Liver (tissue), 9 donors: Measurements from ENCODE around the gene C2. TPM values are rescaled to one million over a fixed set of nuclear protein-coding genes. Genes with fewer than 3 reads are reported as not detected.

Experiments used
- DNase-seq: peaks from one replicate; pipeline ENCODE4 v3.0.0-alpha.2; 2017; ENCODE audit warnings: low spot score
- H3K27ac ChIP-seq, 2 donors: one replicate each; pipeline ENCODE4 v1.7.0; 2013; ENCODE audit warnings: inconsistent platforms in 2 of 2, low read length in 2 of 2, control low read depth in 1 of 2, low read depth in 1 of 2, mild to moderate bottlenecking in 1 of 2
- H3K27me3 ChIP-seq, 4 donors: one replicate each; pipeline versions ENCODE4 v1.6.1 to v1.7.0; 2013; ENCODE audit warnings: low read length in 3 of 4, inconsistent platforms in 1 of 4, mild to moderate bottlenecking in 1 of 4, moderate library complexity in 1 of 4; ENCODE audit not compliant: control insufficient read depth in 4 of 4, insufficient read depth in 4 of 4
- H3K36me3 ChIP-seq, 4 donors: one replicate each; pipeline versions ENCODE4 v1.6.1 to v1.7.0; 2013; ENCODE audit warnings: low read length in 3 of 4, mild to moderate bottlenecking in 3 of 4, low read depth in 1 of 4, moderate library complexity in 1 of 4; ENCODE audit not compliant: control insufficient read depth in 4 of 4, insufficient read depth in 3 of 4
- H3K4me1 ChIP-seq, 4 donors: one replicate each; pipeline versions ENCODE4 v1.6.1 to v1.7.0; 2013; ENCODE audit warnings: low read length in 3 of 4, mild to moderate bottlenecking in 3 of 4, moderate library complexity in 1 of 4; ENCODE audit not compliant: control insufficient read depth in 4 of 4, insufficient read depth in 4 of 4
- H3K4me3 ChIP-seq, 3 donors: one replicate each; pipeline versions ENCODE4 v1.6.1 to v1.7.0; 2013; ENCODE audit warnings: low read length in 3 of 3, control low read depth in 1 of 3, low read depth in 1 of 3, mild to moderate bottlenecking in 1 of 3
- H3K9ac ChIP-seq, 2 donors: one replicate each; pipeline ENCODE4 v1.7.0; 2013; ENCODE audit warnings: low read length in 2 of 2, mild to moderate bottlenecking in 2 of 2, moderate library complexity in 2 of 2, control low read depth in 1 of 2, low read depth in 1 of 2
- H3K9me3 ChIP-seq, 4 donors: one replicate each; pipeline versions ENCODE4 v1.6.1 to v1.7.0; 2013; ENCODE audit warnings: low read length in 3 of 4; ENCODE audit not compliant: control insufficient read depth in 4 of 4
- EGR1 ChIP-seq, 2 donors: IDR thresholded peaks; 2 replicates each; pipeline ENCODE4 v1.6.1; 2016 to 2018; ENCODE audit warnings: antibody characterized with exemption in 2 of 2, low read depth in 2 of 2
- FOXA1 ChIP-seq: IDR thresholded peaks from 2 replicates; pipeline ENCODE4 v1.6.1; 2016; ENCODE audit warnings: antibody characterized with exemption
- FOXA2 ChIP-seq: IDR thresholded peaks from 2 replicates; pipeline ENCODE4 v1.6.1; 2016; ENCODE audit warnings: antibody characterized with exemption
- GABPA ChIP-seq, 2 donors: IDR thresholded peaks in 1 of 2; conservative IDR thresholded peaks in 1 of 2; 2 replicates each; pipeline ENCODE4 v1.6.1; 2016; ENCODE audit warnings: antibody characterized with exemption in 2 of 2, mild to moderate bottlenecking in 1 of 2, moderate library complexity in 1 of 2
- HNF4A ChIP-seq, 2 donors: conservative IDR thresholded peaks; 2 replicates each; pipeline ENCODE4 v1.6.1; 2016; ENCODE audit warnings: antibody characterized with exemption in 2 of 2, mild to moderate bottlenecking in 2 of 2
- HNF4G ChIP-seq: IDR thresholded peaks from 2 replicates; pipeline ENCODE4 v1.6.1; 2016; ENCODE audit warnings: antibody characterized with exemption
- JUND ChIP-seq, 2 donors: IDR thresholded peaks; 2 replicates each; pipeline ENCODE4 v1.6.1; 2016; ENCODE audit warnings: antibody characterized with exemption in 2 of 2
- NR2F2 ChIP-seq: IDR thresholded peaks from 2 replicates; pipeline ENCODE4 v1.6.1; 2016; ENCODE audit warnings: antibody characterized with exemption
- RAD21 ChIP-seq, 2 donors: IDR thresholded peaks; 2 replicates each; pipeline ENCODE4 v1.6.1; 2016; ENCODE audit warnings: antibody characterized with exemption in 2 of 2, mild to moderate bottlenecking in 2 of 2
- RXRA ChIP-seq, 2 donors: IDR thresholded peaks; 2 replicates each; pipeline ENCODE4 v1.6.1; 2017 to 2018; ENCODE audit warnings: antibody characterized with exemption in 2 of 2, mild to moderate bottlenecking in 1 of 2
- SP1 ChIP-seq: IDR thresholded peaks from 2 replicates; pipeline ENCODE4 v1.6.1; 2018; ENCODE audit warnings: antibody characterized with exemption, mild to moderate bottlenecking
- TAF1 ChIP-seq: conservative IDR thresholded peaks from 2 replicates; pipeline ENCODE4 v1.6.1; 2016; ENCODE audit warnings: antibody characterized with exemption, mild to moderate bottlenecking
- YY1 ChIP-seq: IDR thresholded peaks from 2 replicates; pipeline ENCODE4 v1.6.1; 2016; ENCODE audit warnings: antibody characterized with exemption, mild to moderate bottlenecking
- WGBS: extraction: QIAGEN DNeasy Blood & Tissue Kit; methylation state at CpG from one replicate; pipeline ENCODE4 v1.1.7; 2013; 5-methylcytosine and 5-hydroxymethylcytosine counted together
- polyA plus RNA-seq, 2 donors: library from polyadenylated mRNA; stranded (reverse) in 1 of 2; unstranded in 1 of 2; fragments of 200-250 nt in 1 of 2; fragments of >200 nt in 1 of 2; fragmentation: Nextera tagmentation in 1 of 2; extraction: Ambion mirVana in 1 of 2; gene quantifications; one replicate each; pipeline versions ENCODE4 v1.2.1 to v1.2.3, GENCODE V29; 2013 to 2015
- total RNA-seq, 2 donors: library from RNA; depleted of rRNA; stranded (reverse); fragments of >200 nt; gene quantifications; one replicate each; pipeline ENCODE4 v1.2.3, GENCODE V29; 2014
- TF ChIP-seq, protein P1 (sequence below): IDR thresholded peaks from 2 replicates; pipeline ENCODE4 v1.6.1; 2016; ENCODE audit warnings: antibody characterized with exemption, mild to moderate bottlenecking
- TF ChIP-seq, protein P2 (sequence below): IDR thresholded peaks from 2 replicates; pipeline ENCODE4 v1.6.1; 2016; ENCODE audit warnings: antibody characterized with exemption
- TF ChIP-seq, protein P3 (sequence below): fragments of 150-350 bp; IDR thresholded peaks from 2 replicates; pipeline ENCODE4 v1.5.1; 2017; ENCODE audit warnings: improper control_type of control experiment, low read depth, low read length; ENCODE audit not compliant: missing input control
- TF ChIP-seq, protein P4 (sequence below): IDR thresholded peaks from 2 replicates; pipeline ENCODE4 v1.6.1; 2016; ENCODE audit warnings: antibody characterized with exemption
- TF ChIP-seq, protein P5 (sequence below): IDR thresholded peaks from 2 replicates; pipeline ENCODE4 v1.6.1; 2016; ENCODE audit warnings: antibody characterized with exemption
- donor health status: healthy.
- donor health status: healthy.
- donor health status: healthy.
- donor health status: healthy.
- donor health status: healthy.

Gene C2
- total and polyA plus RNA-seq, 4 donors, result 212 to 522 (median 397) TPM

DNA sequence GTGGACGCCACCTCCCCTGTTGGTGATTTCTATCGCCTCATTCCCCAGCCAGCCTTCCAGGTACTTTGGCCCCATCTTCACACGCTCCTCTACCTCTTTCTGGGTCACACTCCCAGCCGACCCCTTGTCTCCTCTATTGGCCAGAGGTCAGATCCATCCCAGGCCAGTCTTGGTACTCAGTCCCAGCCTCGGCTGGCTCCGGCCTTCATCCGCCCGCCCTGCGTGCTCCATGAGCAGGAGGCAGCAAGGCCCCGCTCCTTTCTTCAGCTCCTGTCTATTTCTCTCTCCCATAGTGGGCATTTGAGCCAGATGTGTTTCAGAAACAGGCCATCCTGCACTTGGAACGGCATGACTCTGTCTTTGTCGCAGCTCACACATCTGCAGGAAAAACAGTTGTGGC is 34.1 kb downstream of the C2 start:
- H3K9ac ChIP-seq, result no peak overlapping the region
- no peak for TF ChIP-seq RAD21 (IDR thresholded peaks at IDR 0.05)
- no peak for TF ChIP-seq YY1
- TF ChIP-seq, protein P1, sequence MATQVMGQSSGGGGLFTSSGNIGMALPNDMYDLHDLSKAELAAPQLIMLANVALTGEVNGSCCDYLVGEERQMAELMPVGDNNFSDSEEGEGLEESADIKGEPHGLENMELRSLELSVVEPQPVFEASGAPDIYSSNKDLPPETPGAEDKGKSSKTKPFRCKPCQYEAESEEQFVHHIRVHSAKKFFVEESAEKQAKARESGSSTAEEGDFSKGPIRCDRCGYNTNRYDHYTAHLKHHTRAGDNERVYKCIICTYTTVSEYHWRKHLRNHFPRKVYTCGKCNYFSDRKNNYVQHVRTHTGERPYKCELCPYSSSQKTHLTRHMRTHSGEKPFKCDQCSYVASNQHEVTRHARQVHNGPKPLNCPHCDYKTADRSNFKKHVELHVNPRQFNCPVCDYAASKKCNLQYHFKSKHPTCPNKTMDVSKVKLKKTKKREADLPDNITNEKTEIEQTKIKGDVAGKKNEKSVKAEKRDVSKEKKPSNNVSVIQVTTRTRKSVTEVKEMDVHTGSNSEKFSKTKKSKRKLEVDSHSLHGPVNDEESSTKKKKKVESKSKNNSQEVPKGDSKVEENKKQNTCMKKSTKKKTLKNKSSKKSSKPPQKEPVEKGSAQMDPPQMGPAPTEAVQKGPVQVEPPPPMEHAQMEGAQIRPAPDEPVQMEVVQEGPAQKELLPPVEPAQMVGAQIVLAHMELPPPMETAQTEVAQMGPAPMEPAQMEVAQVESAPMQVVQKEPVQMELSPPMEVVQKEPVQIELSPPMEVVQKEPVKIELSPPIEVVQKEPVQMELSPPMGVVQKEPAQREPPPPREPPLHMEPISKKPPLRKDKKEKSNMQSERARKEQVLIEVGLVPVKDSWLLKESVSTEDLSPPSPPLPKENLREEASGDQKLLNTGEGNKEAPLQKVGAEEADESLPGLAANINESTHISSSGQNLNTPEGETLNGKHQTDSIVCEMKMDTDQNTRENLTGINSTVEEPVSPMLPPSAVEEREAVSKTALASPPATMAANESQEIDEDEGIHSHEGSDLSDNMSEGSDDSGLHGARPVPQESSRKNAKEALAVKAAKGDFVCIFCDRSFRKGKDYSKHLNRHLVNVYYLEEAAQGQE, result no peak
- TF ChIP-seq, protein P2, sequence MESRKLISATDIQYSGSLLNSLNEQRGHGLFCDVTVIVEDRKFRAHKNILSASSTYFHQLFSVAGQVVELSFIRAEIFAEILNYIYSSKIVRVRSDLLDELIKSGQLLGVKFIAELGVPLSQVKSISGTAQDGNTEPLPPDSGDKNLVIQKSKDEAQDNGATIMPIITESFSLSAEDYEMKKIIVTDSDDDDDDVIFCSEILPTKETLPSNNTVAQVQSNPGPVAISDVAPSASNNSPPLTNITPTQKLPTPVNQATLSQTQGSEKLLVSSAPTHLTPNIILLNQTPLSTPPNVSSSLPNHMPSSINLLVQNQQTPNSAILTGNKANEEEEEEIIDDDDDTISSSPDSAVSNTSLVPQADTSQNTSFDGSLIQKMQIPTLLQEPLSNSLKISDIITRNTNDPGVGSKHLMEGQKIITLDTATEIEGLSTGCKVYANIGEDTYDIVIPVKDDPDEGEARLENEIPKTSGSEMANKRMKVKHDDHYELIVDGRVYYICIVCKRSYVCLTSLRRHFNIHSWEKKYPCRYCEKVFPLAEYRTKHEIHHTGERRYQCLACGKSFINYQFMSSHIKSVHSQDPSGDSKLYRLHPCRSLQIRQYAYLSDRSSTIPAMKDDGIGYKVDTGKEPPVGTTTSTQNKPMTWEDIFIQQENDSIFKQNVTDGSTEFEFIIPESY, result no peak
- no peak for TF ChIP-seq FOXA2
- TF ChIP-seq NR2F2, result no peak
- no peak for TF ChIP-seq HNF4G
- TF ChIP-seq JUND (IDR thresholded peaks at IDR 0.05), result no peak
- TF ChIP-seq, protein P3, sequence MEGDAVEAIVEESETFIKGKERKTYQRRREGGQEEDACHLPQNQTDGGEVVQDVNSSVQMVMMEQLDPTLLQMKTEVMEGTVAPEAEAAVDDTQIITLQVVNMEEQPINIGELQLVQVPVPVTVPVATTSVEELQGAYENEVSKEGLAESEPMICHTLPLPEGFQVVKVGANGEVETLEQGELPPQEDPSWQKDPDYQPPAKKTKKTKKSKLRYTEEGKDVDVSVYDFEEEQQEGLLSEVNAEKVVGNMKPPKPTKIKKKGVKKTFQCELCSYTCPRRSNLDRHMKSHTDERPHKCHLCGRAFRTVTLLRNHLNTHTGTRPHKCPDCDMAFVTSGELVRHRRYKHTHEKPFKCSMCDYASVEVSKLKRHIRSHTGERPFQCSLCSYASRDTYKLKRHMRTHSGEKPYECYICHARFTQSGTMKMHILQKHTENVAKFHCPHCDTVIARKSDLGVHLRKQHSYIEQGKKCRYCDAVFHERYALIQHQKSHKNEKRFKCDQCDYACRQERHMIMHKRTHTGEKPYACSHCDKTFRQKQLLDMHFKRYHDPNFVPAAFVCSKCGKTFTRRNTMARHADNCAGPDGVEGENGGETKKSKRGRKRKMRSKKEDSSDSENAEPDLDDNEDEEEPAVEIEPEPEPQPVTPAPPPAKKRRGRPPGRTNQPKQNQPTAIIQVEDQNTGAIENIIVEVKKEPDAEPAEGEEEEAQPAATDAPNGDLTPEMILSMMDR, result no peak
- TF ChIP-seq HNF4A (conservative IDR thresholded peaks at IDR 0.05), result no peak
- TF ChIP-seq, protein P4, sequence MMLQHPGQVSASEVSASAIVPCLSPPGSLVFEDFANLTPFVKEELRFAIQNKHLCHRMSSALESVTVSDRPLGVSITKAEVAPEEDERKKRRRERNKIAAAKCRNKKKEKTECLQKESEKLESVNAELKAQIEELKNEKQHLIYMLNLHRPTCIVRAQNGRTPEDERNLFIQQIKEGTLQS, result no peak
- TF ChIP-seq TAF1, result no peak
- TF ChIP-seq GABPA (IDR thresholded peaks at IDR 0.05 in 1 of 2, conservative IDR thresholded peaks at IDR 0.05 in 1 of 2), result no peak
- TF ChIP-seq RXRA (IDR thresholded peaks at IDR 0.05), result no peak
- TF ChIP-seq FOXA1, result no peak
- H3K4me3 ChIP-seq, result no peak overlapping the region
- DNase-seq, result no peak
- no peaks in the 10 kb centered on the region for H3K27me3 ChIP-seq
- H3K9me3 ChIP-seq, result no peaks in the 10 kb centered on the region
- peaks cover 4 to 49% (median 32%) of the 10 kb centered on the region in 4 donors for H3K4me1 ChIP-seq
- peaks cover 14 to 49% (median 40%) of the 10 kb centered on the region in 4 donors for H3K36me3 ChIP-seq
- 97% methylated on average over 12 of the region's 12 CpGs for WGBS
- H3K27ac ChIP-seq, result no peak overlapping the region

DNA sequence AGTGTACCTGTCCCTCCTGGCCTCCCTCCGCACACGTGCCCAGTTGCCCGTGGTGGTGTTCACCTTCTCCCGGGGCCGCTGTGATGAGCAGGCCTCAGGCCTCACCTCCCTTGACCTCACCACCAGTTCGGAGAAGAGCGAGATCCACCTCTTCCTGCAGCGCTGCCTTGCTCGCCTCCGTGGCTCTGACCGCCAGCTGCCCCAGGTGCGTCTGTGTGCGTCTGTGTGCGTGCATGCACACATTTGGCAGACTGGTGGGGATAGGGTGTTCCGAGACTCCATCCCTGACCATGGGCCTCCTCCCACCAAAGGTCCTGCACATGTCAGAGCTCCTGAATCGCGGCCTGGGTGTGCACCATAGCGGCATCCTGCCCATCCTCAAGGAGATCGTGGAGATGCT is 36.4 kb downstream of the C2 start:
- Histone ChIP-seq H3K4me1 (peaks cover 4 to 35% (median 19%) of the 10 kb centered on the region in 4 donors), H3K36me3 (peaks cover 20 to 67% (median 56%) of the 10 kb centered on the region in 4 donors), H3K9me3 (no peaks in the 10 kb centered on the region), H3K4me3 (no peak overlapping the region), H3K27me3 (no peaks in the 10 kb centered on the region), H3K27ac (no peak overlapping the region), H3K9ac (no peak overlapping the region)
- DNase-seq, result no peak
- TF ChIP-seq EGR1 (IDR thresholded peaks at IDR 0.05; ENCODE audit: low read depth in 2 of 2), result no peak
- no peak for TF ChIP-seq HNF4G
- TF ChIP-seq NR2F2, result no peak
- no peak for TF ChIP-seq GABPA (IDR thresholded peaks at IDR 0.05 in 1 of 2, conservative IDR thresholded peaks at IDR 0.05 in 1 of 2)
- TF ChIP-seq, protein P1, result no peak
- TF ChIP-seq, protein P4, result no peak
- TF ChIP-seq, protein P5, sequence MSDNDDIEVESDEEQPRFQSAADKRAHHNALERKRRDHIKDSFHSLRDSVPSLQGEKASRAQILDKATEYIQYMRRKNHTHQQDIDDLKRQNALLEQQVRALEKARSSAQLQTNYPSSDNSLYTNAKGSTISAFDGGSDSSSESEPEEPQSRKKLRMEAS, result no peak
- TF ChIP-seq JUND (IDR thresholded peaks at IDR 0.05), result no peak
- TF ChIP-seq RAD21 (IDR thresholded peaks at IDR 0.05), result no peak
- no peak for TF ChIP-seq SP1
- TF ChIP-seq YY1, result no peak
- TF ChIP-seq, protein P2, result no peak
- 96% methylated on average over 19 of the region's 19 CpGs for WGBS
